ENCODE results near the gene PRKCZ.

PRKCZ gene

DNA sequence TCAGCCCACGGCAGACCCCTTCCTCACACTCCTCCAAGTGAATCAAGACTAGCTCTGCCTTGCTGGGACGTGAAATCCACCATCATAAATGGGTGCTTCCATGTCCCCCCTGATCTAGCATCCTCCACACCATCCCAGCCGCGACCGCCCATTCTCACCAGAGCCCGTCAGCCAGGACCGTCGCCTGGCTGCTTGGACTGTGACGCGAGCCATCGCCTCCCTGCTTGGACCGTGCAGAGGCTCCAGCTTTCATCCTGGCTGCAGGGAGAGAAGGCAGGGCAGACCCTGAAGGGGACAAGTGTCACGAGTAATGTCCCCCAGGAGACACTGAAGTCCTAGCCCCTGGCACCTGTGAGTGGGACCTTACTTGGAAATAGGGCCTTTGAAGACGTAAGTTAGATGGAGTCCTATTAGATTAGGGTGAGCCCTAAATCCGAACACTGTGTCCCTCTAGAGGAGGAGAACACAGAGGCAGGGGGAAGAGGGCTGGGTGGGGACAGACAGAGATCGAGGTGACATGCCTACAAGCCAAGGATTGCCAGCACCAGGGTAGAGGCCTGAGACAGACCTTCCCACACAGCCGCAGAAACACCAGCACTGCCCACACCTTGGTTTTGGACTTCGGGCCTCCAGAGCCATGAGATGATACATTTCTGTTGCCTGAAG, 12.8 kb upstream of the PRKCZ start:
- no peak overlapping the region for H3K4me3 ChIP-seq (ENCODE audit: low read depth, low read length)
- H3K4me1 ChIP-seq (ENCODE audit: control insufficient read depth, insufficient read depth, low read length): peaks cover 2% of the 10 kb centered on the region; the same call in 1 of the 2 replicates
- H3K9me3 ChIP-seq (ENCODE audit: control insufficient read depth, insufficient read depth, low read depth, low read length): peaks cover 3% of the 10 kb centered on the region; the same call in 1 of the 2 replicates
- H3K27ac ChIP-seq (ENCODE audit: low read depth, low read length): no peak overlapping the region
- H3K36me3 ChIP-seq (ENCODE audit: control insufficient read depth, insufficient read depth, low read length): no peaks in the 10 kb centered on the region
- H3K27me3 ChIP-seq (ENCODE audit: control insufficient read depth, insufficient read depth, low read length): no peaks in the 10 kb centered on the region
- H3K9ac ChIP-seq (ENCODE audit: low read length): no peak overlapping the region

DNA sequence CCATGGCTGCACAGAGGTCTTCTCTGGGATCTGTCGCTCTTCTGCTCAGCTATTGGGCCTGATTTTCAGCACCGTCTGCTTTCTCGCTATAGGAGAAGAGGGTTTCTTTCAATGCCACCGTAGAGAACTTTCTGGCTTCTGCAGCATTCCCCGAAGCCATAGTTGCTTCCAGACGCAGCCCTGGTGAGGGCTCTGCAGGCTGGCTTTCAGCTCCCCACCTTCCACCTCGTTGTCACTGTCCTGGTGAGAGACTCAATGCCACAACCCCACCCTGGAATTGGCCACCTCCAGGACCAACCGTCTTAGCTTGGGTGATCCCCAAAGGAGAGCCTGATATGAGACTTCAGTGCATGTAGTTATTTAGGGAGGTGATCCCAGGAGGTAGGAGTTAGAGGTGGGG, 12.0 kb upstream of the PRKCZ start:
- no peaks in the 10 kb centered on the region for H3K27me3 ChIP-seq (ENCODE audit: control insufficient read depth, insufficient read depth, low read length)
- H3K36me3 ChIP-seq (ENCODE audit: control insufficient read depth, insufficient read depth, low read length): no peaks in the 10 kb centered on the region
- H3K27ac ChIP-seq (ENCODE audit: low read depth, low read length): no peak overlapping the region
- no peak overlapping the region for H3K9ac ChIP-seq (ENCODE audit: low read length)
- no peak overlapping the region for H3K4me3 ChIP-seq (ENCODE audit: low read depth, low read length)
- peaks cover 3% of the 10 kb centered on the region; the same call in 1 of the 2 replicates for H3K9me3 ChIP-seq (ENCODE audit: control insufficient read depth, insufficient read depth, low read depth, low read length)
- no peaks in the 10 kb centered on the region for H3K4me1 ChIP-seq (ENCODE audit: control insufficient read depth, insufficient read depth, low read length)

DNA sequence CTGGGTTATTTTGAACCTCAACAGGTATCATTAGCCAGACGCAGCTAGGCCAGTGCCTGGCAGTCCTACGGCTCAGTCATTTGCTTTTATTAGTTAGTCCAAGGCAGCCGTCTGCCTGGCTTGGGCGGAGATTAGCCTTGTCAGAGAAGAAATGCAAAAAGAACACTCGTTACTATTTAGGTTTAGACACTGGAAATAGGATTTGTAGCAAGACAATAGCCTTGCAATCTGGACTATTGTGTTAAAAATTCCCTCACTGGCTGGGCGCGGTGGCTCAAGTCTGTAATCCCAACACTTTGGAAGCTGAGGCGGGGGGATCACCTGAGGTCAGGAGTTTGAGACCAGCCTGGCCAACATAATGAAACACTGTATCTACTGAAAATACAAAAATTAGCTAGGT, 11.0 kb upstream of the PRKCZ start:
- no peaks in the 10 kb centered on the region for H3K36me3 ChIP-seq (ENCODE audit: control insufficient read depth, insufficient read depth, low read length)
- H3K27ac ChIP-seq (ENCODE audit: low read depth, low read length): no peak overlapping the region
- H3K9ac ChIP-seq (ENCODE audit: low read length): no peak overlapping the region
- no peak overlapping the region for H3K4me3 ChIP-seq (ENCODE audit: low read depth, low read length)
- H3K9me3 ChIP-seq (ENCODE audit: control insufficient read depth, insufficient read depth, low read depth, low read length): peaks cover 3% of the 10 kb centered on the region; the same call in 1 of the 2 replicates
- H3K27me3 ChIP-seq (ENCODE audit: control insufficient read depth, insufficient read depth, low read length): no peaks in the 10 kb centered on the region
- H3K4me1 ChIP-seq (ENCODE audit: control insufficient read depth, insufficient read depth, low read length): no peaks in the 10 kb centered on the region

DNA sequence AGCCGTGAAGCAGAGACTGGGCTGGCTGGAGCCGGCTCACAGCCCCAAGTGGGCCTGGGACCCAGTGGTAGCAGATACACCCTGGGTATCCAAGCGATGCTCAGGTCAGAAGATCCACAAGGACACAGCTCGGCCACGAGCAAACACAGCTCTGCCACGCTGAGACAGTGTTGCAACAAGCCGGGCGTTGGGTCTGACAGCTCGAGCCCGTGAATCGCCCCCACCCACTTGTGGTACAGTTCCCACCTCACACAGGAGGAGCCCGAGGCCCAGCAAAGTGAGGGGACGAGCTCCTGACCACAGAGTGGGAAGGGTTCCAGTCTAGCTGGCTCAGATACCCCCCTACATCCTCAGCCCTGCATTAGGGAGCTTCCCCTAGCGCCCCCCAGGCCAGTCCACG, 8.9 kb upstream of the PRKCZ start:
- H3K27me3 ChIP-seq (ENCODE audit: control insufficient read depth, insufficient read depth, low read length): peaks cover 9% of the 10 kb centered on the region
- no peak overlapping the region for H3K4me3 ChIP-seq (ENCODE audit: low read depth, low read length)
- peaks cover 7% of the 10 kb centered on the region; the same call in 1 of the 2 replicates for H3K4me1 ChIP-seq (ENCODE audit: control insufficient read depth, insufficient read depth, low read length)
- H3K36me3 ChIP-seq (ENCODE audit: control insufficient read depth, insufficient read depth, low read length): no peaks in the 10 kb centered on the region
- H3K9me3 ChIP-seq (ENCODE audit: control insufficient read depth, insufficient read depth, low read depth, low read length): peaks cover 3% of the 10 kb centered on the region; the same call in 1 of the 2 replicates
- no peak overlapping the region for H3K9ac ChIP-seq (ENCODE audit: low read length)
- H3K27ac ChIP-seq (ENCODE audit: low read depth, low read length): no peak overlapping the region

DNA sequence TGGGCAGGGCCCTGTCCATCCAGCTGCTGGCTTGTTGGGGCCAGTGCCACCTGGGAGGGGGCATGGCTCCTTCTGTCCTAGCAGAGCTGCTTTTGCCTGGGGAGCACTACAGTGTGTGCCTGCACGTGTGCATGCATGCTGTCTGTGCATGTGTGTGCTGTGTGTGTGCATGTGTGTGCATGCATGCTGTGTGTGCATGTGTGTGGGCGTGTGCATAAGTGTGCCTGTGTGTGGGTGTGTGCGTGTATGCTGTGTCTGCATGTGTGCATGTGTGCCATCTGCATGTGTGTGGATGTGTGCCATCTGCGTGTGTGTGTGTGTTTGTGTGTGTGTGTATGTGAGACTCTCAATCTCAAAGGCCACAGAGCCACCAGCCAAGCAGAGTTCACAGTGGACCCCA, 8.3 kb upstream of the PRKCZ start:
- H3K9ac ChIP-seq (ENCODE audit: low read length): no peak overlapping the region
- peaks cover 10% of the 10 kb centered on the region for H3K27me3 ChIP-seq (ENCODE audit: control insufficient read depth, insufficient read depth, low read length)
- H3K4me3 ChIP-seq (ENCODE audit: low read depth, low read length): no peak overlapping the region
- H3K27ac ChIP-seq (ENCODE audit: low read depth, low read length): no peak overlapping the region
- peaks cover 12% of the 10 kb centered on the region for H3K4me1 ChIP-seq (ENCODE audit: control insufficient read depth, insufficient read depth, low read length)
- no peaks in the 10 kb centered on the region for H3K36me3 ChIP-seq (ENCODE audit: control insufficient read depth, insufficient read depth, low read length)
- H3K9me3 ChIP-seq (ENCODE audit: control insufficient read depth, insufficient read depth, low read depth, low read length): peaks cover 3% of the 10 kb centered on the region; the same call in 1 of the 2 replicates

DNA sequence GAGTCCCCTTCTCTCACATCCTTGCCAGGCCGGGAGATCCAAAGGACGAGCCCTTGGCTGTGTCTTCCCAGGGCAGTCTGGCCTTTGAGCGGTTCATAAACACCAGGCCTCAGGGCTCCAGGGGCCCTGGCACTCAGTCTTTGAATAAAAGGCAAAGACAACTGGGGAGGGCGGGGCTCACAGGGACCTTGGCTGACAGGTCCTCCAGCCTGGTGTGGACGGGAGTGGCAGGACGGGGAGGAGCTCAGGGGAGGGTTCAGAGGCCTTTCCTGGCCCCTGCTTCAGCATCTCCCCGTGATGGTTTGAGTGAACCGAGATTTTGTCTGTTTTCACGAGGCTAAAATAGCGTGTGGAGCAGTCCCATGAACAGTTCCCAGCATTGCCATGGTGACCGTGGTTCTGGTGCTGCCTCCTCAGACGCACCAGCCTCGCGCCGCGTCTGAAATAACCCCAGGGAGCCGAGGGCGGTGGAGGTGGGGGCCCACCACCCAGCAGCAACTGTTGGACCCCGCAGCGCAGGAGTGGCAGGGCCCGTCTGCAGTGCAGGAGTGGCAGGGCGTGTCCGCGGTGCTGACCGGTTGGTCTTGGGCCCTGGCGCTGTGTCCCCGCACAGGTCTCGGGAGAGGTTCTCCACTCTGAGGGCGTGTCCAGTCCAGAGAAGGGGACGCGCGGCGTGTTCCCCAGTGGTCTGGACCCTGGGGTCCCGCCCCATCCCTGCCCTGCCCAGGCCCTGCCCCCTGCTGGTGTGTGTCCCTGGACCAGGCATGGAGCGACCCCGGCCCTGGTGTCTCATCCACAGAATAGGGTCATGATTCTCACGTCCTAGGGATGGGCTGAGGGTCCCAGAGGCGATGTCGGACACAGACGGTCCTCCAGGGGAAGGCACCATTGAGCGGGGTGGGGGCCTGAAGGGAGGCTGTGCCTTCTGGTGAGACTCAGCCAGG, 7.1 kb upstream of the PRKCZ start:
- Histone ChIP-seq H3K9ac (ENCODE audit: low read length) (no peak overlapping the region), H3K9me3 (ENCODE audit: control insufficient read depth, insufficient read depth, low read depth, low read length) (peaks cover 3% of the 10 kb centered on the region; the same call in 1 of the 2 replicates), H3K4me1 (ENCODE audit: control insufficient read depth, insufficient read depth, low read length) (peaks cover 24% of the 10 kb centered on the region), H3K36me3 (ENCODE audit: control insufficient read depth, insufficient read depth, low read length) (no peaks in the 10 kb centered on the region), H3K27me3 (ENCODE audit: control insufficient read depth, insufficient read depth, low read length) (peaks cover 22% of the 10 kb centered on the region), H3K4me3 (ENCODE audit: low read depth, low read length) (no peak overlapping the region), H3K27ac (ENCODE audit: low read depth, low read length) (no peak overlapping the region)

DNA sequence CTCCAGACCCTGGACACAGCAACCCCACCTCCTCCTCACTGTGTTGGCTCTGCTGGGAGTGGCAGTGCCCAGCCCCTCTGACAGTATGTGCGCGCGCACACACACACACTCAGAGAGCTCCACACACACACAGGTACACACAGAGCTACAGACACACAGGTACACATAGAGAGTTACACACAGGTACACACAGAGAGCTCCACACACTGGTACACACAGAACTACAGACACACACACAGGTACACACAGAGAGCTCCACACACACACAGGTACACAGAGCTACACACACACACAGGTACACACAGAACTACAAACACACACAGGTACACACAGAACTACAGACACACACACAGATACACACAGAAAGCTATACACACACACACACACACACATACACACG, 6.3 kb upstream of the PRKCZ start:
- peaks cover 28% of the 10 kb centered on the region for H3K27me3 ChIP-seq (ENCODE audit: control insufficient read depth, insufficient read depth, low read length)
- peaks cover 27% of the 10 kb centered on the region for H3K4me1 ChIP-seq (ENCODE audit: control insufficient read depth, insufficient read depth, low read length)
- no peak overlapping the region for H3K4me3 ChIP-seq (ENCODE audit: low read depth, low read length)
- H3K27ac ChIP-seq (ENCODE audit: low read depth, low read length): no peak overlapping the region
- no peaks in the 10 kb centered on the region for H3K9me3 ChIP-seq (ENCODE audit: control insufficient read depth, insufficient read depth, low read depth, low read length)
- H3K9ac ChIP-seq (ENCODE audit: low read length): no peak overlapping the region
- H3K36me3 ChIP-seq (ENCODE audit: control insufficient read depth, insufficient read depth, low read length): no peaks in the 10 kb centered on the region

DNA sequence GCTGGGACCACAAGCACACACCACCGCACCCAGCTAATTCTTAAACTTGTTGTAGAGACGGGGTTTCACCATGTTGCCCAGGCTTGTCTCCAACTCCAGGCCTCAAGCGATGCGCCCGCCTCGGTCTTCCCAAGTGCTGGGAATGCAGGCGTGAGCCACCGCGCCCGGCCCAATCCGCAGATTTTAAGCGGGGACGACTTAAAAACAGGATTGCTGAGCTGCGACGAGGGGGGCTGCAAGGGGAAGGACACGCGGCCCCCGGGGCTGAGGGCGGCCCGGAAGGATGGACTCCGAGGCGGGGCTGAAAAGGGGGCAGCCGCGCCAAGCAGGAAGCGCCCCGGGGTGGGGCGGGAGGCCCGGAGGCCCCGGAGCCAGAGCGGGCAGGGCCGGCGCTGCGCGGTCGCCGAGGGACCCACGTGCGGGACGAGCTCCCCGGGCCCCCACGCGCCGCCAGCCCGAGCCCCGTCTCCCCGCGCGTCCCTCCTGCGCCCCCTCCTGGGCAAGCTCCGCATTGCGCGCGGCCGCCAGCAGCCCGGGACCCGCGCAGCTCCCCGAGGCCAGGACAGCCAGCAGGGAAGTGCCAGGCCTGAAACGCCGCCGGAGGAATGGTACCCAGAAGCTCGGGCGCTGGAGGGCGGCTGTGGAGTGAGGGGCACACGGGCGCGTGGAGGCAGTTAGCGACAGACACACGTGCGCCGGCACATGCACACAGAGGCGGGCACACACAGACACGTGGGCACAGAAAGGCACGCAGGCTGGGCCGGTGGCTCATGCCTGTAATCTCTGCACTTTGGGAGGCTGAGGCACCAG, 5.5 kb upstream of the PRKCZ start:
- Histone ChIP-seq H3K36me3 (ENCODE audit: control insufficient read depth, insufficient read depth, low read length) (no peaks in the 10 kb centered on the region), H3K9me3 (ENCODE audit: control insufficient read depth, insufficient read depth, low read depth, low read length) (no peaks in the 10 kb centered on the region), H3K27me3 (ENCODE audit: control insufficient read depth, insufficient read depth, low read length) (peaks cover 36% of the 10 kb centered on the region), H3K9ac (ENCODE audit: low read length) (no peak overlapping the region), H3K4me1 (ENCODE audit: control insufficient read depth, insufficient read depth, low read length) (peaks cover 33% of the 10 kb centered on the region), H3K27ac (ENCODE audit: low read depth, low read length) (no peak overlapping the region), H3K4me3 (ENCODE audit: low read depth, low read length) (peak overlapping the region; percentile 45)

DNA sequence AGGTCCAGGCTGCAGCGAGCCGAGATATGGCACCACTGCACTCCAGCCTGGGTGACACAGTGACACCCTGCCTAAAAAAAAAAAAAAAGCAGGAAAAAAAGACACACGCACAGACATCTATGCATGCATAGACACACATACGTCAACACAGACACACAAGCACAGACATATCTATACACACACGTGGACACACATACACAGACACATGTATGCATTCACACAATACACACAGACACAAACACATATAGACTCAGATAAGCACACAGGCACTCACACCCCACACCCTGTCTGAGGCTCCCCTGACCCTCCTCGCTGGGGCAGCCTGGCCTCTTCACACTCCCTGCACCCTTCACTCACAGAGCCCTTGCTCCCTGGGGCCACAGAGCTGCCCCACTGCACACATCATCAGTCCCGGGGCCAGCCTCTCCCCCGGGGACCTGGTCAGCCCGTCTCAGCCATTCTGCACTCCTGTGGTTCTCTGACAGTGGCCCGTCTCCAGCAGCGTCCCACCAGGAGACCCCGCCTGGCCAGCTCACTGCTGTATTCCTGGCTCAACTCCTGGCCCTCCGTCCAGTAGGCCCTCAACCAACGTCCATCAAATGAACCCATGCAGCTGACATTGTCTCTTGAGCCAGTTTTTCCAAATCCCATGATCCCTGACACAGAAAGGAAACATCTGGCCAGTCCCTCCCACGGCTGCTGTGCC, 4.6 kb upstream of the PRKCZ start:
- no peaks in the 10 kb centered on the region for H3K36me3 ChIP-seq (ENCODE audit: control insufficient read depth, insufficient read depth, low read length)
- no peak overlapping the region for H3K9ac ChIP-seq (ENCODE audit: low read length)
- H3K27me3 ChIP-seq (ENCODE audit: control insufficient read depth, insufficient read depth, low read length): peaks cover 41% of the 10 kb centered on the region
- H3K4me1 ChIP-seq (ENCODE audit: control insufficient read depth, insufficient read depth, low read length): peaks cover 33% of the 10 kb centered on the region
- no peaks in the 10 kb centered on the region for H3K9me3 ChIP-seq (ENCODE audit: control insufficient read depth, insufficient read depth, low read depth, low read length)
- no peak overlapping the region for H3K4me3 ChIP-seq (ENCODE audit: low read depth, low read length)
- no peak overlapping the region for H3K27ac ChIP-seq (ENCODE audit: low read depth, low read length)

DNA sequence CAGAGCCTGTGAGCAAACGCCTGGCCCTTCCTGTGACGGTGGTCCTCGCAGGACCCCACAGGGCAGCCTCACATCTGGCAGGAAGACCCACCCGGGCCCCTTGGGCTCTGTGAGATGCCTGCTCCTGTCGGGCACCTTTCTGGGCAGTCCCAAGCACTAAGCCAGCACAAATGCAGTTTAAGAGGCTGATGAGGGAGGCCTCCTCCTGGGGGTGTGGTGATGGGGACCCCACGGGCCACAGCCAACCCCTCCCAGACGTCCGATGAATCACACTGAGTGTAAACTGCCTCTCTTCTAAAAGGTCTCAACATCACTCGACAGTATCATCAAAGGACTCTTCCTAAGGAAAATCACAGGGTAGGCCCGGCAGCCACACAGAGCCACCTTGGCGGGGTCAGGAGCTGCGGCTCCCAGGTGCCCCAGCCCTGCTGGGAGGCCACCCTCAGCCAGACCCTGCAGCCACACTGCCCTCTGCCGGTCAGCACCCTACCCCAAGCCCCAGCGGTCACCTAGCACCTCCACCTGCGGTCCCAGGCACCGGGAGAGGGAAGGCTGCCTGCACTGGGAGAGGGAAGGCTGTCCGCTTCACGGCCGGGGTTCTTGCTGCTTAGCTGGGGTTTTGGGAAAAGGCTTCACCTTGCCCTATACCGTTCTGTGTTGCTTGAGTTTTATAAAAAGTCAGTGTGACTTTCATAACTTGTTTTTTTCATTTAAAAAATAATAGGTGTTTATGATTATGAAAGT, 3.9 kb upstream of the PRKCZ start:
- Histone ChIP-seq H3K36me3 (ENCODE audit: control insufficient read depth, insufficient read depth, low read length) (no peaks in the 10 kb centered on the region), H3K4me1 (ENCODE audit: control insufficient read depth, insufficient read depth, low read length) (peaks cover 33% of the 10 kb centered on the region), H3K27ac (ENCODE audit: low read depth, low read length) (no peak overlapping the region), H3K27me3 (ENCODE audit: control insufficient read depth, insufficient read depth, low read length) (peaks cover 48% of the 10 kb centered on the region), H3K4me3 (ENCODE audit: low read depth, low read length) (peak overlapping the region; percentile 48; the same call in 1 of the 2 replicates), H3K9me3 (ENCODE audit: control insufficient read depth, insufficient read depth, low read depth, low read length) (no peaks in the 10 kb centered on the region), H3K9ac (ENCODE audit: low read length) (no peak overlapping the region)
